NCI-H1105 treated with DMSO at 0.1 percent for 48 hours (cell line): ENCODE data around the gene ARV1.
"Not testable (repeated sequence)": the region's sequence is repeated elsewhere in the genome, so short reads cannot be mapped to it uniquely, and the experiment has no call there.

Source experiments
- DNase-seq: peaks from one replicate; lab custom pipeline; 2025; lab: John Stamatoyannopoulos, UW

ARV1 gene

GRCh38 chr1:231041719-231042261 is 62.9 kb downstream of the ARV1 start:
- no peak for DNase-seq

- DNase-seq = no peak
These were observed 65.7 kb downstream of the ARV1 start for GRCh38 chr1:231044588-231044987.

- DNase-seq = no peak
These were observed 66.4 kb downstream of the ARV1 start for GRCh38 chr1:231045286-231045685.

DNA sequence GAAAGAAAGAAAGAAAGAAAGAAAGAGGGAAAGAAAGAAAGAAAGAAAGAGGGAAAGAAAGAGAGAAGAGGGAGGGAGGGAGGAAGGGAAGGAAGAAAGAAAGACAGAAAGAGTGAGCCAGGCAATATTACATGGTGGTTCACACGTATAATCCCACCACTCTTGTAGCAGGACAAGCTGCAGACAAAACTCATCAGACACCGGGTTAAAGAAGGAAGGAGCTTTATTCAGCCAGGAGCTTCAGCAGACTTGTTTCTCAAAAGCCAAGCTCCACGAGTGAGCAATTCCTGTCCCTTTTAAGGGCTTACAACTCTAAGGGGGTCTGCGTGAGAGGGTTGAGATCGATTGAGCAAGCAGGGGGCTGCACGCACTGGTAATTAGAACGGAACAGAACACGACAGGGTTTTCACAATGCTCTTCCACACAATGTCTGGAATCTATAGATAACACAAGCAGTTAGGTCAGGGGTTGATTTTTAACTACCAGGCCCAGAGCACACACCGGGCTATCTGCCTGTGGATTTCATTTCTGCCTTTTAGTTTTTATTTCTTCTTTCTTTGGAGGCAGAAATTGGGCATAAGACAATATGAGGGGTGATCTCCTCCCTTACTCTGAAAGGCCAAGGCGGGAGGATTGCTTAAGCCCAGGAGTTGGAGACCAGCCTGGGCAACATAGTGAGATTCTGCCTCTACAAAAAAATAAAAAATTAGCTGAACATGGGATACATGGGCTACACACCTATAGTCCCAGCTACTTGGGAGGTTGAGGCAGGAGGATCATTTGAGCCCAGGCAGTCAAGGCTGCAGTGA is 67.2 kb downstream of the ARV1 start:
- DNase-seq = not testable (repeated sequence)

GRCh38 chr1:231046730-231047395 is 68.0 kb downstream of the ARV1 start:
- no peak for DNase-seq

- not testable (repeated sequence) for DNase-seq
These were observed 68.6 kb downstream of the ARV1 start for GRCh38 chr1:231047529-231047928.

DNA sequence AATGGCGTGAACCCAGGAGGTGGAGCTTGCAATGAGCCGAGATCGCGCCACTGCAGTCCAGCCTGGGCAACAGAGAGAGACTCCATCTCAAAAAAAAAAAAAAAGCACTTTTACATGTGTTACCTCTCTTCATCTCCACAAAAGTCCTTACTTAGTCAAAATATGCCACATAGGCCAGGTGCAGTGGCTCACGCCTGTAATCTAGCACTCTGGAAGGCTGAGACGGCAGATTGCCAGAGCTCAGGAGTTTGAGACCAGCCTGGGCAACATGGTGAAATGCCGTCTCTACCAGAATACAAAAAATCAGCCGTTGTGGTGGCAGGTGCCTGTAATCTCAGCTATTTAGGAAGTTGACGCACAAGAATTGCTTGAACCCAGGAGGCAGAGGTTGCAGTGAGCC is 69.5 kb downstream of the ARV1 start:
- DNase-seq = not testable (repeated sequence)

DNA sequence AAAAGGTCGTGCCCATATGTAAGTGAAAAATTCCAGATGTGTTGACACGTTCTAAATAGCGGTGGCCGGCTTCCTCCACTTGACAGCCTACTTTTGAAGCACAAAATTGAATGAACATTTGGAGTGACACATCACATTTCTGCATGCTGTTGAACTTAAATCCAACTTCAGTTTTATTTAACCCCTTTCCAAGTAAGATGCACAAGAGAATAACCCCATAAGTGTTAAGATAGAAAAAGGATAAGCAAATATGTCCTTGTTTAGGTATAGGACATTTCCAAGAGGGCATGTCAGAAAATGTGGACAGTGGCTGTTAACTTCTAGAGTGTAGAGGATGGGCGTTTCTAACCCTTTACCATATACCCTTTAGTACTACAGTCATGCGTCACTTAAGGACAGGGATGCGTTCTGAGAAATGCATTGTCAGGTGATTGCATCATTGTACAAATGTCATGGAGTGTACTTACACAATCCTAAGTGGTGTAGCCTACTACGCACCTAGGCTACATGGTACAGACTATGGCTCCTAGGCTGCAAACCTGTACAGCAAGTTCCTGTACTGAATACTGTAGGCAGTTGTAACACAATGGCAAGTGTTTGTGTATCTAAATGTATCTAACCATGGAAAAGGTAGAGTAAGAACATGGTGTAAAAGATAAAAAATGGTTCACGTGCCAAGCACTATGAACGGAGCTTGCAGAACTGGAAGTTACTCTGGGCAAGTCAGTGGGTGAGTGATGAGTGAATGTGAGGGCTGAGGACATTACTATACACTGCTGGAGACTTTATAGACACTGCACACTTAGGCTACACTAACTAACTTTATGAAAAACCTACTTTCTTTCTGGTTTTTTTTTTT is 70.5 kb downstream of the ARV1 start:
- no peak for DNase-seq
